HG03457 (cell line): Measurements from ENCODE around the gene THSD4.

Source experiments
- ATAC-seq: cut with Tn5 transposase; IDR thresholded peaks from one replicate; pipeline ENCODE4 v1.9.1; 2021; ENCODE audit warnings: moderate number of reproducible peaks; ENCODE audit not compliant: unreplicated experiment

The THSD4 gene

GRCh38 chr15:71752128-71752527 lies 636.9 kb downstream of the THSD4 start:
- no peak for ATAC-seq

GRCh38 chr15:71752604-71753289 lies 637.5 kb downstream of the THSD4 start:
- ATAC-seq, result no peak

GRCh38 chr15:71753346-71753745 lies 638.1 kb downstream of the THSD4 start:
- no peak for ATAC-seq

- ATAC-seq, result no peak
Observed at GRCh38 chr15:71754660-71755059, 639.4 kb downstream of the THSD4 start.

DNA sequence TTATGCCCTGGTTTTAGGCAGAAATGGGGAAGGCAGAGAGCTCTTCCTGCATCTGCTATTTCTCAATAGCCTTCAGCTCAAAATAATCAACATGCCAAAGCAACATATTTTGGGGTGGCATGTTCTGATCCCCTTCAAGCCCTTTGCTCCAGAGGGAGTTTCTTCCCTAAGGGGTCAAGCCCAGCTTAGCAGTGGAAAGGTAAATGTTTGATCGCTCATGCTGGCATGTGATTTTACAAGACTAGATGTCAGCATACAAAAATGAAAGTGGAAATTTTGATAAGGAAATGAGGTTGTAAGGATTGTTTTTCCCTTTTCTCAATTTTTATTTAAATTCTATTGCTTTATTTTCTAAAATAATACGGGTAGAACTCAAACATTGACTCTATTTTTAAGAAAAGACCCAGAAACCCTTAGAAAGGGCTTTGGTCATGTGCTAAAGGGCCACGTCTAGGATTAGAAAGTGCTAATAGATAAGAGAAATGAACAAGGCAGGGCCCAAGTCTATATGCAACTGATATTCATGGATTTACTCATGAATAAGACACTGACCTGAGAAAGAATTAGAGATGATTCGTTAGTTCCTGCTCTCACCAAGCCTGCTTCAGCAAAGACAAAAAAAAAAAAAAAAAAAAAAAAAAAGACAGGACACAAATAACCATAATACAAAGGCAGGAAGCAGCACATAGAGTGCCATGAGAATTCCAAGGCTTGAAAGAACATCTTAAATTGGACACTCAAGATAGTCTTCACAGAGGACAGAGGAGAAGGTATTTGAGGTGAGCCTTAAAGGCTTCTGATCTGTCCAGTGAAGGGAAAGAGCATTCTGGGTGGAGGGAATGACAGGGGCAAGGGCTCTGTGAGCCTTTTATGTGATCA lies 640.1 kb downstream of the THSD4 start:
- ATAC-seq, result no peak

DNA sequence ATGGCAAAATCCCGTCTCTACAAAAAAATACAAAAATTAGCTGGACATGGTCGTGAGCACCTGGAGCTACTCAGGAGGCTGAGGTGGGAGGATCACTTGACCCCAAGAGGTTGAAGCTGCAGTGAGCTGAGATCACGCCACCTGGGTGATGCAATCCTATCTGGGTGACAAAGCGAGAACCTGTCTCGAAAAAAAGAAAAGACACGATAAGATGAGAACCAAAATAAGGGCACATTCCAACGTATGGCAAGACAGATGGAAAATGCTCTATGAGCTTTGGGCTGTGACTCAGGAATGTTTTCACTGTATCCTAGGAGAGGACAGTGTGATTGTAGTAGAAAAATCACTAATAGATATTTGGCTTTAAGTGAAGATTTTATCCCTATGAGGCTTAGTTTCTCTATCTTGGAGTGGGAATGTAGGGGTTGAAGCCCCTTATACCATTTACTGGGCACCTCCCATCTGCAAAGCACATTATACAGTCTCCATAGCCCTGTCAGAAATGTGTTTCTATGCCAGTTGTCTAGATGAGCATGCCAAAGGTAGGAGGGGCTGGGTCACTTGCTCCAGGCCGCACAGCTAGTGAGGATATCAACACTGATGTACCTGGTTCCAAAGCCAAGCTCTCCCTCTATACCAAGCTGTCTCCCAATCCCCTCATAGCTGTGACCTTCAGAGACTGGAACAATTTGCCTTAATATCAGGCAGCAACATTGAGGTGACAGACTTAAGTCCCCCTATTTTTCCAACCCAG lies 641.5 kb downstream of the THSD4 start:
- no peak for ATAC-seq

GRCh38 chr15:71757741-71758530 lies 642.7 kb downstream of the THSD4 start:
- no peak for ATAC-seq

- no peak for ATAC-seq
Observed at GRCh38 chr15:71758711-71759110, 643.4 kb downstream of the THSD4 start.

DNA sequence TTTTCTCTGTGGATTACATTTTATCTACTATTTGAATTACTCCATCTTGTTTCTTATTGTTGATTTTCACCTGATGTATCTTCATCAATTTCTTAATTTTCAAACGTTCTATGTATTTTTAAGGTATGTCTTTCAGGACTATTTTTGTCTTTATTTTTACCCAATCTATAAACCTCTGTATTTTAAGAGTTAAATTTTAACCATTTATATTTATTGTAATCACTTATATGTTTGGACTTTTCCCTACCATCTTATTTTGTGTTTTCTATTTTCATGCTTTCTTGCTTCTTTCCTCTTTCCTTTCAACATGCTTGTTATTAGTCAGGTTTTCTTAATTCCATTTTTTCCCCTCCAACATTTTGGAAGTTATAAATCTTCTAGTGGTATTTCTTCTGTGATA lies 645.6 kb downstream of the THSD4 start:
- no peak for ATAC-seq

GRCh38 chr15:71761649-71762048 lies 646.4 kb downstream of the THSD4 start:
- ATAC-seq, result no peak

- no peak for ATAC-seq
Observed at GRCh38 chr15:71768184-71768583, 652.9 kb downstream of the THSD4 start.

GRCh38 chr15:71773206-71773859 lies 658.1 kb downstream of the THSD4 start:
- ATAC-seq, result no peak

GRCh38 chr15:71775856-71776255 lies 660.6 kb downstream of the THSD4 start:
- ATAC-seq, result no peak

- ATAC-seq, result no peak
Observed at GRCh38 chr15:71776304-71776703, 661.0 kb downstream of the THSD4 start.

GRCh38 chr15:71777216-71777943 lies 662.1 kb downstream of the THSD4 start:
- no peak for ATAC-seq

- no peak for ATAC-seq
Observed at GRCh38 chr15:71779073-71779797, 664.0 kb downstream of the THSD4 start.

- no peak for ATAC-seq
Observed at GRCh38 chr15:71780115-71780976, 665.1 kb downstream of the THSD4 start.
